Left lung (tissue), 14 donors: ENCODE measurements around the gene MCHR1. TPM values are rescaled to one million over a fixed set of nuclear protein-coding genes. Genes with fewer than 3 reads are reported as not detected.

ENCODE experiments used
- ATAC-seq: fragments of 200-7000 bp; cut with Tn5 transposase; one replicate; pipeline ENCODE4 v1.9.1; 2020; ENCODE audit warnings: moderate library complexity
- DNase-seq, 4 donors: peaks; one replicate each; pipeline ENCODE4 v3.0.0-alpha.2; 2013 to 2020
- H3K27ac ChIP-seq, 2 donors: fragments of 200-600 bp; sonication (generic) in 1 of 2; one replicate each; pipeline versions ENCODE4 v1.5.0 to v1.8.0; 2020 to 2021
- H3K27me3 ChIP-seq, 2 donors: fragments of 200-600 bp; sonication (generic) in 1 of 2; one replicate each; pipeline versions ENCODE4 v1.5.0 to v1.8.0; 2020 to 2021
- H3K36me3 ChIP-seq, 2 donors: fragments of 200-600 bp; sonication (generic) in 1 of 2; one replicate each; pipeline versions ENCODE4 v1.5.0 to v1.8.0; 2020 to 2021
- H3K4me1 ChIP-seq, 2 donors: fragments of 200-600 bp; one replicate each; pipeline ENCODE4 v1.8.0; 2021
- H3K4me3 ChIP-seq, 2 donors: fragments of 200-600 bp; sonication (generic) in 1 of 2; one replicate each; pipeline versions ENCODE4 v1.5.0 to v1.8.0; 2020 to 2021; ENCODE audit warnings: mild to moderate bottlenecking in 1 of 2
- H3K9me3 ChIP-seq, 2 donors: fragments of 200-600 bp; sonication (generic) in 1 of 2; one replicate each; pipeline versions ENCODE4 v1.5.0 to v1.8.0; 2020 to 2021
- intact Hi-C, 2 donors: fragments of 100-400 bp; cut with DNase I; formaldehyde crosslinking; loops; one replicate each; pipeline versions ENCODE4 v1.11.2 to v1.14.2; 2022
- long read RNA-seq, 12 donors: library from polyadenylated mRNA in 2 of 12; unstranded in 2 of 12; transcript quantifications; one replicate each; pipeline ENCODE4 v2.0.0 and lab custom pipeline, GENCODE V29; 2019 to 2026
- polyA plus RNA-seq, 6 donors: library from polyadenylated mRNA; unstranded; fragments of 120-200 nt; gene quantifications; one replicate each; pipeline ENCODE4 v1.2.1, GENCODE V29; 2013; ENCODE audit not compliant: insufficient read length in 6 of 6
- total RNA-seq, 2 donors: library from RNA; stranded (reverse); fragmentation: NEBNext Ultra II Directional; extraction: Animal tissue kit (Norgen Biotek cat#: 25700); gene quantifications; one replicate each; pipeline ENCODE4 v1.2.1, GENCODE V29; 2021
- TF ChIP-seq, protein P1 (sequence below), 2 donors: fragments of 200-600 bp; sonication (generic) in 1 of 2; IDR thresholded peaks; one replicate each; pipeline versions ENCODE4 v1.5.0 to v1.8.0; 2021; ENCODE audit warnings: antibody characterized with exemption in 2 of 2
- donor health status: DM: no; HTN: yes; CAD: no.
- donor health status: DM: no; HTN: no; CAD: no.

MCHR1 gene, protein sequence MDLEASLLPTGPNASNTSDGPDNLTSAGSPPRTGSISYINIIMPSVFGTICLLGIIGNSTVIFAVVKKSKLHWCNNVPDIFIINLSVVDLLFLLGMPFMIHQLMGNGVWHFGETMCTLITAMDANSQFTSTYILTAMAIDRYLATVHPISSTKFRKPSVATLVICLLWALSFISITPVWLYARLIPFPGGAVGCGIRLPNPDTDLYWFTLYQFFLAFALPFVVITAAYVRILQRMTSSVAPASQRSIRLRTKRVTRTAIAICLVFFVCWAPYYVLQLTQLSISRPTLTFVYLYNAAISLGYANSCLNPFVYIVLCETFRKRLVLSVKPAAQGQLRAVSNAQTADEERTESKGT
- total RNA-seq (under 1 TPM in 1 of 2 donors, not detected in 1; 0.23 TPM), polyA plus RNA-seq (under 1 TPM in 5 of 6 donors, not detected in 1; 0.12 to 0.42 (median 0.24) TPM)
- long read RNA-seq, donor 1 = 0 reads
- long read RNA-seq, donor 2 = 0 reads
- long read RNA-seq, donor 3 = 0 reads
- long read RNA-seq, donor 4 = 0 reads
- long read RNA-seq, donor 5 = 0 reads
- long read RNA-seq, donor 6 = 0 reads
- long read RNA-seq, donor 7 = 0 reads
- long read RNA-seq, donor 8 = 0 reads
- long read RNA-seq, donor 9 = 0 reads
- long read RNA-seq, donor 10 = 0 reads
- long read RNA-seq, donor 11, partial matches to known transcripts = 0 of 1 reads
- long read RNA-seq, donor 11, other reads (novel, unspliced or antisense) = 0 of 1 reads
- long read RNA-seq, donor 12 = 0 reads

DNA sequence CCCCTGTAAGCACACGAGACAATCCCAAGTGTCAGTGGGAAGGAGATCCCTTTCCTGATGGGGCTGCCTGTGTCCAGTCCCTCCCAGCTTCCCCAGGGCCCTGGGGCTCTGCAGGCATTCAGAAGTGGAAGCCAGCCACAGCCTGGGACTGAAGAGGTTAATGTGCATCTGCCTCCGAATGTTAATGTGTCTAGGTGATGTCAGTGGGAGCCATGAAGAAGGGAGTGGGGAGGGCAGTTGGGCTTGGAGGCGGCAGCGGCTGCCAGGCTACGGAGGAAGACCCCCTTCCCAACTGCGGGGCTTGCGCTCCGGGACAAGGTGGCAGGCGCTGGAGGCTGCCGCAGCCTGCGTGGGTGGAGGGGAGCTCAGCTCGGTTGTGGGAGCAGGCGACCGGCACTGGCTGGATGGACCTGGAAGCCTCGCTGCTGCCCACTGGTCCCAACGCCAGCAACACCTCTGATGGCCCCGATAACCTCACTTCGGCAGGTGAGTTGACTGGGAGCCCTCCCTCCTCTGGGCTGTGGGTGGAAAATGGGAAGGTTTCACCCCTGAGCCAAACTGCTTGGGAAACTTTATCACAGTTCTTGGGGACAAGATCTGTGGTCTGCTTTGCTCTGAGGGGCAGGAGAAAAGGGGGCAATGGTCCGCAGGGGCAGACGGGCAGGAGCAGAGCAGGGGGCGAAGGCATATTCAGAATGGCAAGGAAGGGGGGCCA, at the start of gene MCHR1:
TSS of gene MCHR1 (plus strand) at position 236 of the 715 bp plus-strand sequence. CDS start at position 405, 169 bp downstream.
- peak in 1 of 4 donors; percentile 13 for DNase-seq
- TF ChIP-seq, protein P1, sequence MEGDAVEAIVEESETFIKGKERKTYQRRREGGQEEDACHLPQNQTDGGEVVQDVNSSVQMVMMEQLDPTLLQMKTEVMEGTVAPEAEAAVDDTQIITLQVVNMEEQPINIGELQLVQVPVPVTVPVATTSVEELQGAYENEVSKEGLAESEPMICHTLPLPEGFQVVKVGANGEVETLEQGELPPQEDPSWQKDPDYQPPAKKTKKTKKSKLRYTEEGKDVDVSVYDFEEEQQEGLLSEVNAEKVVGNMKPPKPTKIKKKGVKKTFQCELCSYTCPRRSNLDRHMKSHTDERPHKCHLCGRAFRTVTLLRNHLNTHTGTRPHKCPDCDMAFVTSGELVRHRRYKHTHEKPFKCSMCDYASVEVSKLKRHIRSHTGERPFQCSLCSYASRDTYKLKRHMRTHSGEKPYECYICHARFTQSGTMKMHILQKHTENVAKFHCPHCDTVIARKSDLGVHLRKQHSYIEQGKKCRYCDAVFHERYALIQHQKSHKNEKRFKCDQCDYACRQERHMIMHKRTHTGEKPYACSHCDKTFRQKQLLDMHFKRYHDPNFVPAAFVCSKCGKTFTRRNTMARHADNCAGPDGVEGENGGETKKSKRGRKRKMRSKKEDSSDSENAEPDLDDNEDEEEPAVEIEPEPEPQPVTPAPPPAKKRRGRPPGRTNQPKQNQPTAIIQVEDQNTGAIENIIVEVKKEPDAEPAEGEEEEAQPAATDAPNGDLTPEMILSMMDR (IDR thresholded peaks at IDR 0.05) = no peak
- Histone ChIP-seq H3K27me3 (peaks cover 0 to 31% of the 10 kb centered on the region in 2 donors), H3K9me3 (no peaks in the 10 kb centered on the region), H3K36me3 (no peaks in the 10 kb centered on the region), H3K4me3 (no peak within 1 kb of the TSS), H3K4me1 (peaks cover 0 to 17% of the 10 kb centered on the region in 2 donors), H3K27ac (no peak within 1 kb of the TSS)
- intact Hi-C loops = no loop called here
- ATAC-seq = no peak

DNA sequence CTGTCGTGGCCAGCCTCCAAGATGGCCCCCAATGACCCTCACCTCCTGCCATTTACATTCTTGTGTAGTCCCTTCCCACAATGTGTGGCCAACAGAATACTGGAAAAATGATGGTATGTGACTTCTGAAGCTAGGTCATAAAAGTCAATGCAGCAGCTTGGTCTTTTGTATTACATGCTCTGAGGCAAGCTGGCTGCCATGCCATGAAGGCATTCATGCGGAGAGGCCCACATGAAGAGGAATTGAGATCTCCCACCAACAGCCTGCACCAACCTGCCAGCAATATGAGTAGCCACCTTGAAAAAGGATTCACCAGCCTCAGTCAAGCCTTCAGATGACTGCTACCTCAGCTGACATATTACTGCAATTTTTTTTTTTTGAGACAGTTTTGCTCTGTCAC, 47.4 kb upstream of the MCHR1 start:
- Histone ChIP-seq H3K27ac (no peak overlapping the region), H3K36me3 (no peaks in the 10 kb centered on the region), H3K27me3 (no peaks in the 10 kb centered on the region), H3K4me1 (peaks cover 8 to 62% of the 10 kb centered on the region in 2 donors), H3K4me3 (no peak overlapping the region), H3K9me3 (no peaks in the 10 kb centered on the region)
- intact Hi-C loops = no loop called here
- no peak for ATAC-seq
- TF ChIP-seq, protein P1 (IDR thresholded peaks at IDR 0.05) = no peak
- no peak for DNase-seq

DNA sequence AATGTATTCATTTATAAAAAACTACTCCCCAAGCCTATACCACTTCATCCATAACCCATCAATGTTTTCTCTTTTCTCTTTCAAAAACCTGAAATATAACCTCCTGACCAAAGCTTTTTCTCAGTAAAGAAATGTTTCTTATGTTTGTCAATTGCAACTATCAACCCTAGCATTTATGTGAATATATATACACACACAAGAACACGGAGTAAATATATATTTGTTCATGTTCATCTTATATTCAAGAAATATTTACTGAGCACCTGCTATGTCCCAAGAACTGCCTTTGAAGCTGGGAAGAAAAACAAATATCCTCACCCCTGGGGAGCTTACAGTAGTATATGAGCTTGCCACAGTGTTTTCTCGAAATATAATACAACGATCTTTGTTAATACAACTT, 46.2 kb upstream of the MCHR1 start:
- Histone ChIP-seq H3K27ac (no peak overlapping the region), H3K27me3 (no peaks in the 10 kb centered on the region), H3K4me1 (peaks cover 12 to 58% of the 10 kb centered on the region in 2 donors), H3K9me3 (no peaks in the 10 kb centered on the region), H3K36me3 (no peaks in the 10 kb centered on the region), H3K4me3 (no peak overlapping the region)
- DNase-seq (no peak), ATAC-seq (no peak)
- TF ChIP-seq, protein P1 (IDR thresholded peaks at IDR 0.05) = no peak
- intact Hi-C loops = no loop called here

DNA sequence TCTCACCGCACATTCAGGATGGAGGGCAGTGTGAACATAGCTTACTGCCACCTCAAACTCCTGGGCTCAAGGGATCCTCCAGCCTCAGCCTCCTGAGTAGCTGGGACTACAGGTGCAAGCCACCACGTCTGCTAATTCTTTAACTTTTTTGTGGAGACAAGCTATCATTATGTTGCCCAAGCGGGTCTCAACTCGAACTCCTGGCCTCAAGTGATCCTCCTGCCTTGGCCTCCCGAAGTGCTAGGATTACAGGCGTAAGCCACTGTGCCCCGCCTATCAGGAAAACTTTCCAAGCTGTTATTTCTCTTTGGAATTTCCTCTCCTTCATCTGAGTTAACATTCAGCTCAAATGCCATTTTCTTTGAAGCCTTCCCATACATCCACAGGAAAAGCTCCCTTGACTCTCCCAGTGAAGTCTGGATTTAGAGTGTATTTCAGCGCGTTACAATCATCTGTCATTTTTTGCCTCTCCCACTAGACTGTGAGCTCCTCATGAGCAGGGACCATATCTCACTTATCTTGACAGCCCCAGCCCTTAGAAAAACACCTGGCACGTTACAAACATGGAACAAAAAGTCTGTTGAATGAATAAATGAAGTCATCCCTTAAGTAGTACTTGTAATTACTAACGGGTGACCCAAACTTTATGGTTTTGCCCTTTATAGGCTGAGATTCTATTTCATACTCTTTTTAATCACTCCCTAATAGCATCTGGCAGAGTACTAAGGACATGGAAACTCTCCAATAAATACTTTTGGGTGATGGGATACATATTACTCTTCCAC, 45.0 kb upstream of the MCHR1 start:
- Histone ChIP-seq H3K27me3 (no peaks in the 10 kb centered on the region), H3K4me1 (peaks cover 12 to 51% of the 10 kb centered on the region in 2 donors), H3K27ac (no peak overlapping the region), H3K4me3 (peak overlapping the region in 1 of 2 donors; percentile 96), H3K36me3 (no peaks in the 10 kb centered on the region), H3K9me3 (no peaks in the 10 kb centered on the region)
- intact Hi-C loops = no loop called here
- TF ChIP-seq, protein P1 (IDR thresholded peaks at IDR 0.05) = no peak
- no peak for ATAC-seq
- DNase-seq = no peak
